HepG2 (cell line): ENCODE results near the gene PSEN1. TPM values are rescaled to one million over a fixed set of nuclear protein-coding genes. Genes with fewer than 3 reads are reported as not detected.

Experiments
- ATAC-seq: fragments of 200-7000 bp; cut with Tn5 transposase; 3 replicates; pipeline ENCODE4 v1.9.1; 2020; ENCODE audit warnings: mild to moderate bottlenecking, moderate library complexity
- BruUV-seq: library from RNA; stranded (reverse); fragments of 400-500 nt; replicated peaks from 2 replicates; lab custom pipeline; 2021; lab: Mats Ljungman, UMichigan
- CTCF ChIA-PET: fragments of 300-600 bp; formaldehyde crosslinking; extraction: SDS; loops from one replicate; lab custom pipeline; 2021; ENCODE audit warnings: low total read pairs, inconsistent platforms, low intra/inter-chr PET ratio; lab: Yijun Ruan, JAX
- POLR2A ChIA-PET: fragments of 350-600 bp; sonication (Branson Sonifier 250); formaldehyde crosslinking; loops from one replicate; lab custom pipeline; 2020; ENCODE audit warnings: antibody characterized with exemption, inconsistent platforms; lab: Yijun Ruan, JAX
- DNase-seq: peaks from one replicate; pipeline ENCODE4 v3.0.0-alpha.2; 2015; ENCODE audit warnings: low spot score
- FAIRE-seq: peaks from 3 replicates; lab custom pipeline; 2011; peaks lifted over from hg19 to GRCh38; lab: Jason Lieb, UNC
- H2AFZ ChIP-seq: one replicate; pipeline ENCODE4 v1.6.1; 2011; ENCODE audit warnings: low read length, inconsistent platforms
- H3K27ac ChIP-seq: fragments of 300-600 bp; 3 replicates; pipeline ENCODE4 v1.8.0; 2011; ENCODE audit warnings: mixed run types, mild to moderate bottlenecking, mixed read lengths, low read length, inconsistent platforms; ENCODE audit not compliant: insufficient read depth; ENCODE audit errors: extremely low read length
- H3K27me3 ChIP-seq, 2 experiments: fragments of 200-600 bp in 1 of 2; 2 replicates in 1 of 2; 3 replicates in 1 of 2; pipeline versions ENCODE4 v1.6.0 to v1.8.0; 2011; ENCODE audit warnings: low read length in 2 of 2, mild to moderate bottlenecking in 2 of 2, moderate library complexity in 2 of 2, inconsistent platforms in 1 of 2; ENCODE audit not compliant: insufficient read depth in 2 of 2, control insufficient read depth in 1 of 2
- H3K36me3 ChIP-seq, 2 experiments: fragments of 200-600 bp in 1 of 2; replicated peaks in 1 of 2; 2 replicates in 1 of 2; 3 replicates in 1 of 2; pipeline versions ENCODE4 v1.5.1 to v1.8.0; 2011; ENCODE audit warnings: low read length in 2 of 2, inconsistent platforms in 1 of 2; ENCODE audit not compliant: insufficient read depth in 2 of 2, control insufficient read depth in 1 of 2
- H3K4me1 ChIP-seq: 2 replicates; pipeline ENCODE4 v1.5.1; 2012; ENCODE audit warnings: low read length, inconsistent platforms; ENCODE audit not compliant: insufficient read depth
- H3K4me2 ChIP-seq: 2 replicates; pipeline ENCODE4 v1.6.0; 2011; ENCODE audit warnings: low read depth, low read length, inconsistent platforms
- H3K4me3 ChIP-seq, 3 experiments: fragments of 200-600 bp in 1 of 3; sonication (generic), shearing (Covaris generic) in 1 of 3; replicated peaks in 1 of 3; 2 replicates each; pipeline ENCODE4 v1.5.1; 2011 to 2016; ENCODE audit warnings: low read length in 3 of 3, inconsistent platforms in 2 of 3, low read depth in 2 of 3, mild to moderate bottlenecking in 2 of 3, control low read depth in 1 of 3, mixed read lengths in 1 of 3; ENCODE audit not compliant: insufficient read depth in 1 of 3
- H3K79me2 ChIP-seq: one replicate; pipeline ENCODE4 v1.6.1; 2011; ENCODE audit warnings: low read length, inconsistent platforms; ENCODE audit not compliant: insufficient read depth
- H3K9ac ChIP-seq: 2 replicates; pipeline ENCODE4 v1.6.0; 2011; ENCODE audit warnings: mild to moderate bottlenecking, low read depth, low read length, inconsistent platforms; ENCODE audit not compliant: insufficient read depth
- H3K9me3 ChIP-seq: 2 replicates; pipeline ENCODE4 v1.5.1; 2012; ENCODE audit warnings: mild to moderate bottlenecking, low read length
- H4K20me1 ChIP-seq: 2 replicates; pipeline ENCODE4 v1.6.0; 2011; ENCODE audit warnings: inconsistent platforms, mild to moderate bottlenecking, low read length, moderate library complexity; ENCODE audit not compliant: insufficient read depth
- CBX1 ChIP-seq: IDR thresholded peaks from one replicate; pipeline ENCODE4 v1.6.1; 2016; ENCODE audit warnings: antibody characterized with exemption, low read depth
- EP300 ChIP-seq, 3 experiments: sonication (generic) in 1 of 3; formaldehyde crosslinking in 1 of 3; IDR thresholded peaks; 2 replicates each; pipeline versions ENCODE4 v1.5.1 to v1.6.1; 2011 to 2020; ENCODE audit warnings: low read depth in 2 of 3, low read length in 2 of 3, borderline replicate concordance in 1 of 3, improper control_type of control experiment in 1 of 3, mild to moderate bottlenecking in 1 of 3, missing genetic modification reagents in 1 of 3, moderate library complexity in 1 of 3
- FLYWCH1 ChIP-seq: sonication (generic); formaldehyde crosslinking; IDR thresholded peaks from 2 replicates; pipeline ENCODE4 v1.8.1; 2023; ENCODE audit warnings: mild to moderate bottlenecking, missing genetic modification reagents
- FOXA1 ChIP-seq, 2 experiments: fragments of 450-650 bp in 1 of 2; sonication (generic) in 1 of 2; formaldehyde crosslinking in 1 of 2; IDR thresholded peaks; 2 replicates each; pipeline versions ENCODE4 v1.4.0 to v1.6.1; 2016 to 2020; ENCODE audit warnings: missing genetic modification reagents in 1 of 2
- HHEX ChIP-seq: IDR thresholded peaks from 2 replicates; pipeline ENCODE4 v1.6.1; 2016; ENCODE audit warnings: control low read depth
- KLF12 ChIP-seq: sonication (generic); formaldehyde crosslinking; IDR thresholded peaks from 2 replicates; pipeline ENCODE4 v1.4.0; 2020; ENCODE audit warnings: missing genetic modification reagents, borderline replicate concordance
- NFE2L1 ChIP-seq: sonication (generic); formaldehyde crosslinking; IDR thresholded peaks from 2 replicates; pipeline ENCODE4 v1.4.0; 2020; ENCODE audit warnings: missing genetic modification reagents, mild to moderate bottlenecking, borderline replicate concordance
- NRL ChIP-seq: sonication (generic); formaldehyde crosslinking; IDR thresholded peaks from 2 replicates; pipeline ENCODE4 v1.5.0; 2020; ENCODE audit warnings: missing genetic modification reagents, mild to moderate bottlenecking, moderate library complexity, borderline replicate concordance
- RARG ChIP-seq: sonication (generic); formaldehyde crosslinking; IDR thresholded peaks from 2 replicates; pipeline ENCODE4 v1.4.0; 2020; ENCODE audit warnings: low read depth, mild to moderate bottlenecking, missing genetic modification reagents
- SETDB1 ChIP-seq: sonication (generic); formaldehyde crosslinking; IDR thresholded peaks from 2 replicates; pipeline ENCODE4 v1.5.1; 2020; ENCODE audit warnings: missing genetic modification reagents, mild to moderate bottlenecking, borderline replicate concordance
- SMARCC2 ChIP-seq: fragments of 450-650 bp; IDR thresholded peaks from 2 replicates; pipeline ENCODE4 v1.6.1; 2017; ENCODE audit warnings: antibody characterized with exemption, mild to moderate bottlenecking
- TAF1 ChIP-seq: sonication (generic); formaldehyde crosslinking; IDR thresholded peaks from 2 replicates; pipeline ENCODE4 v1.4.0; 2020; ENCODE audit warnings: missing genetic modification reagents
- THAP11 ChIP-seq: IDR thresholded peaks from 2 replicates; pipeline ENCODE4 v1.6.1; 2016; ENCODE audit warnings: missing biosample characterization, missing genetic modification reagents
- ZC3H4 ChIP-seq: sonication (generic); formaldehyde crosslinking; IDR thresholded peaks from 2 replicates; pipeline ENCODE4 v1.4.0; 2020; ENCODE audit warnings: missing genetic modification reagents, borderline replicate concordance
- ZFX ChIP-seq: sonication (generic); formaldehyde crosslinking; IDR thresholded peaks from 2 replicates; pipeline ENCODE4 v1.4.0; 2020; ENCODE audit warnings: mild to moderate bottlenecking, low read depth, missing genetic modification reagents, moderate library complexity
- ZMAT3 ChIP-seq: sonication (generic); formaldehyde crosslinking; conservative IDR thresholded peaks from 2 replicates; pipeline ENCODE4 v1.7.0; 2021; ENCODE audit warnings: missing genetic modification reagents
- ZMYM2 ChIP-seq: sonication (generic); formaldehyde crosslinking; IDR thresholded peaks from 2 replicates; pipeline ENCODE4 v1.8.0; 2022; ENCODE audit warnings: mild to moderate bottlenecking, missing genetic modification reagents
- ZNF180 ChIP-seq: sonication (generic); formaldehyde crosslinking; IDR thresholded peaks from 2 replicates; pipeline ENCODE4 v1.4.0; 2020; ENCODE audit warnings: low read depth, missing genetic modification reagents, borderline replicate concordance
- ZNF20 ChIP-seq: sonication (generic); formaldehyde crosslinking; IDR thresholded peaks from 2 replicates; pipeline ENCODE4 v1.4.0; 2020; ENCODE audit warnings: mild to moderate bottlenecking, moderate library complexity, missing genetic modification reagents
- ZNF432 ChIP-seq: sonication (generic); formaldehyde crosslinking; IDR thresholded peaks from 2 replicates; pipeline ENCODE4 v1.5.0; 2020; ENCODE audit warnings: missing genetic modification reagents, mild to moderate bottlenecking, borderline replicate concordance
- ZNF749 ChIP-seq: sonication (generic); formaldehyde crosslinking; IDR thresholded peaks from 2 replicates; pipeline ENCODE4 v1.8.0; 2022; ENCODE audit warnings: mild to moderate bottlenecking, missing genetic modification reagents, moderate library complexity, borderline replicate concordance
- ZNF773 ChIP-seq: sonication (generic); formaldehyde crosslinking; IDR thresholded peaks from 2 replicates; pipeline ENCODE4 v1.4.0; 2020; ENCODE audit warnings: missing genetic modification reagents, borderline replicate concordance
- ZSCAN30 ChIP-seq: sonication (generic); formaldehyde crosslinking; IDR thresholded peaks from 2 replicates; pipeline ENCODE4 v1.5.0; 2020; ENCODE audit warnings: mild to moderate bottlenecking, missing genetic modification reagents
- WGBS: methylation state at CpG from one replicate; pipeline ENCODE4 v1.1.6; 2017; ENCODE audit warnings: low lambda C conversion rate; 5-methylcytosine and 5-hydroxymethylcytosine counted together
- in situ Hi-C: cut with HindIII; loops from 2 replicates; pipeline ENCODE4 v1.10.0; 2017; ENCODE audit warnings: low pct_unique_long_range_greater_than_20kb; ENCODE audit not compliant: extremely low pct_ligation_motif_present
- intact Hi-C: fragments of 100-400 bp; cut with micrococcal nuclease; formaldehyde crosslinking; loops from one replicate; pipeline ENCODE4 v1.10.0; 2022; ENCODE audit not compliant: unreplicated experiment
- polyA plus RNA-seq, 8 experiments: library from polyadenylated mRNA; depleted of rRNA in 3 of 8; stranded (reverse) in 7 of 8; unstranded in 1 of 8; fragments of >200 nt; fragmentation: Illumina TruSeq in 4 of 8; extraction: Trizol in 4 of 8; gene quantifications; 2 replicates each; pipeline versions ENCODE4 v1.2.1 to v1.2.3, GENCODE V29; 2011 to 2016; ENCODE audit warnings: low read depth in 4 of 8, missing spikeins in 1 of 8, mixed read lengths in 1 of 8; ENCODE audit not compliant: insufficient read depth in 1 of 8
- total RNA-seq, 5 experiments: library from RNA; depleted of rRNA; stranded (reverse); fragments of >200 nt; fragmentation: Illumina TruSeq; extraction: Trizol; gene quantifications; 2 replicates each; pipeline ENCODE4 v1.2.3, GENCODE V29; 2016; ENCODE audit warnings: low read depth in 1 of 5
- TF ChIP-seq, protein P1 (sequence below): IDR thresholded peaks from 2 replicates; pipeline ENCODE4 v1.6.1; 2016; ENCODE audit warnings: missing biosample characterization, missing genetic modification reagents, low read depth

The PSEN1 gene
- total and polyA plus RNA-seq, 2 of the 13 experiments (the other 11 are each of a cell fraction or from before 2014, with no cell fraction given): 12.5 to 26.6 TPM

DNA sequence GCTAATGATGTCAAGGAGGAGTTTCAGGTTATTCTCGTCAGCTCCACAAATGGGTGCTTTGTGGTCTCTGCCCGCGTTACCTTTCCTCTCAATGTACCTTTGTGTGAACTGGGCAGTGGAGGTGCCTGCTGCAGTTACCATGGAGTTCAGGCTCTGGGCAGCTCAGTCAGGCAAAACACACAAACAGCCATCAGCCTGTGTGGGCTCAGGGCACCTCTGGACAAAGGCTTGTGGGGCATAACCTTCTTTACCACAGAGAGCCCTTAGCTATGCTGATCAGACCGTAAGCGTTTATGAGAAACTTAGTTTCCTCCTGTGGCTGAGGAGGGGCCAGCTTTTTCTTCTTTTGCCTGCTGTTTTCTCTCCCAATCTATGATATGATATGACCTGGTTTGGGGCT lies 84.3 kb downstream of the PSEN1 start (continued):
- TF ChIP-seq KLF12: no peak
- no peak for TF ChIP-seq SMARCC2
- TF ChIP-seq ZFX (CRISPR knock-in tag): no peak
- TF ChIP-seq ZNF20 (CRISPR knock-in tag): no peak
- TF ChIP-seq, protein P1, sequence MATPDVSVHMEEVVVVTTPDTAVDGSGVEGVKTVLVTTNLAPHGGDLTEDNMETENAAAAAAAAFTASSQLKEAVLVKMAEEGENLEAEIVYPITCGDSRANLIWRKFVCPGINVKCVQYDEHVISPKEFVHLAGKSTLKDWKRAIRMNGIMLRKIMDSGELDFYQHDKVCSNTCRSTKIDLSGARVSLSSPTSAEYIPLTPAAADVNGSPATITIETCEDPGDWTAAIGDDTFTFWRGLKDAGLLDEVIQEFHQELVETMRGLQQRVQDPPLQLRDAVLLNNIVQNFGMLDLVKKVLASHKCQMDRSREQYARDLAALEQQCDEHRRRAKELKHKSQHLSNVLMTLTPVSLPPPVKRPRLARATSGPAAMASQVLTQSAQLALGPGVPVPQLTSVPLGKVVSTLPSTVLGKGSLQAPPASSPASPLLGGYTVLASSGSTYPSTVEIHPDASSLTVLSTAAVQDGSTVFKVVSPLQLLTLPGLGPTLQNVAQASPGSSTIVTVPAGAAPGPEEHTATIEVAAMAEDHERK (CRISPR knock-in tag): no peak
- no peak for TF ChIP-seq ZC3H4 (CRISPR knock-in tag)
- TF ChIP-seq FOXA1 (IDR thresholded peaks at IDR 0.05): no peak
- TF ChIP-seq FOXA1 (CRISPR knock-in tag; IDR thresholded peaks at IDR 0.05): no peak

DNA sequence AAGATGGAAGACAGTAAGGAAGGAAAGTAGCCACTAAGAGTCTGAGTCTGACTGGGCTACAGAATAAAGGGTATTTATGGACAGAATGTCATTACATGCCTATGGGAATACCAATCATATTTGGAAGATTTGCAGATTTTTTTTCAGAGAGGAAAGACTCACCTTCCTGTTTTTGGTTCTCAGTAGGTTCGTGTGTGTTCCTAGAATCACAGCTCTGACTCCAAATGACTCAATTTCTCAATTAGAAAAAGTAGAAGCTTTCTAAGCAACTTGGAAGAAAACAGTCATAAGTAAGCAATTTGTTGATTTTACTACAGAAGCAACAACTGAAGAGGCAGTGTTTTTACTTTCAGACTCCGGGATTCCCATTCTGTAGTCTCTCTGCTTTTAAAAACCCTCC lies 85.6 kb downstream of the PSEN1 start:
- in situ Hi-C loops: no loop called here
- ATAC-seq: no peak
- intact Hi-C loops: no loop called here
- TF ChIP-seq ZNF749 (CRISPR knock-in tag) (no peak), ZSCAN30 (CRISPR knock-in tag) (no peak), THAP11 (CRISPR knock-in tag) (no peak), ZNF773 (CRISPR knock-in tag) (no peak), NFE2L1 (CRISPR knock-in tag) (no peak), RARG (CRISPR knock-in tag) (no peak), NRL (no peak), ZNF432 (CRISPR knock-in tag) (no peak), CBX1 (no peak), SETDB1 (CRISPR knock-in tag) (no peak), EP300 (IDR thresholded peaks at IDR 0.05; ENCODE audit: low read depth in 2 of 2, low read length in 2 of 2) (no peak), EP300 (CRISPR knock-in tag; IDR thresholded peaks at IDR 0.05; ENCODE audit: borderline replicate concordance) (no peak), HHEX (CRISPR knock-in tag) (no peak), TAF1 (no peak), ZMAT3 (no peak), ZMYM2 (CRISPR knock-in tag) (no peak), FLYWCH1 (no peak), ZNF180 (CRISPR knock-in tag) (no peak)

More for the DNA sequence above, 85.6 kb downstream of the PSEN1 start:
- H4K20me1 ChIP-seq: no peaks in the 10 kb centered on the region
- no TSS peak for BruUV-seq
- H3K4me2 ChIP-seq: no peak overlapping the region
- CTCF ChIA-PET: no interaction called here
- H3K9ac ChIP-seq: no peak overlapping the region
- FAIRE-seq (no peak), DNase-seq (no peak)
- no peaks in the 10 kb centered on the region for H3K9me3 ChIP-seq
- H3K27me3 ChIP-seq: no peaks in the 10 kb centered on the region
- no peaks in the 10 kb centered on the region for H3K79me2 ChIP-seq
- H3K27ac ChIP-seq: no peak overlapping the region
- H3K36me3 ChIP-seq: peaks cover 6 to 28% of the 10 kb centered on the region in 2 experiments
- POLR2A ChIA-PET: no interaction called here
- 97% methylated on average over 2 of the region's 2 CpGs for WGBS
- H3K4me1 ChIP-seq: peaks cover 21% of the 10 kb centered on the region
- no peak overlapping the region for H2AFZ ChIP-seq
- H3K4me3 ChIP-seq: no peak overlapping the region
